Activated CD8-positive, alpha-beta memory T cell treated with anti-CD3 and anti-CD28 coated beads for 1 hour (primary cell): ENCODE results near the gene IREB2.

Source experiments
- DNase-seq, 2 donors: peaks; one replicate each; pipeline ENCODE4 v3.0.0-alpha.2; 2020; ENCODE audit warnings: low read depth in 1 of 2; ENCODE audit errors: extremely low read depth in 1 of 2

Gene IREB2

DNA sequence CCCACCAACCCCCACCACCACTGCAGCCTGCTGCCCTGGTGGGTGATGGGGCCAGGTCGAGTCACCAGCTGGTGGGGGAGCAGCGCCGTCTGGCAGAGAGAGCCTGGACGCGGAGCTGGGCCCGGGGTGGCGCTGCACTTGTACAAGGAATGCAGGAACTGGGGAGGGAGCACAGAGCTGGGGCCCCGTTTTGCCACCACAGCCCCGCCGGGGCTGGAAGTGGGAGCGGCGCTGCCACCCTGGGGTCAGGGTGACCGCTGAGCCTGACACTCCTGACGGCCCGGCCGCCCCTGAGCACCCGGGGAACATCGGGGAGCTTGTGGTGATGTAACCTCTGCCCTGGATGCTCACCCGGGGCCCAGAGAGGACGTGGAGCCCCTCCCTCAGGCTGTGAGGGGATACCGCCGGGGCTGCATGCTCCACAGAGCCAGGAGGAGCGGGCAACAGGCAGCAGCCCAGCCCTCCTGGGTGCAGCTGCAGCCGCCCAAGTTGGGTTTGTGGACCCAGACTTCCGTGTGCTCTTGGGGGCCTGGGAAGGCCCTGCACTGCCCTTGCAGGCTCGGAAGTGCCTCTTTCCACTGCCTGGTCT lies 32.6 kb upstream of the IREB2 start:
- DNase-seq: no peak

DNA sequence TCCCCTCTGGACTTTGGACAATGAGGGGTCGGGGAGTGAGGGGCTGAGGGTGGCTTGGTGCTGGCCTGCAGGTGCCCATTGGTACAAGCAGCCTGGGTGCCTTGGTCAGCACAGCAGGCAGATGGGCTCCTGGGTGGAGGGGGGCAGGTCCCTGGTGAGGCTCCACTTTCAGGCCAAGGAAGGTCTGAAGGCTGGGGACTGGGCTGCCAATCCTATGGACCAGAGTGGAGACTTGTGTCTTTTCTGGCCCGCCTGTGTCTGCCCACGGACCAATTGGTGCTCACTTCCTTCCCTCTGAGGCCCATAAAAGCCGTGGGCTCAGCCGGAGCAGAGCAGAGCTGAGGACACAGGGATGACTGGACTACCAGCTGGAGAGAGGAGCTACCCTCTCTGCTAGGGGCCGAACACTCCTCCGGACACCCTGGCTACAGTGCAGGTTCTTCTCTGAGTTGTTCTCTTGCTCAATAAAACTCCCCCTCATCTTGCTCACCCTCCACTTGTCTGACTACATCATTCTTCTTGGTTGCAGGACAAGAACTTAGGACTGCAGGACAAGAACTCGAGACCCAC lies 31.9 kb upstream of the IREB2 start:
- DNase-seq: no peak

DNA sequence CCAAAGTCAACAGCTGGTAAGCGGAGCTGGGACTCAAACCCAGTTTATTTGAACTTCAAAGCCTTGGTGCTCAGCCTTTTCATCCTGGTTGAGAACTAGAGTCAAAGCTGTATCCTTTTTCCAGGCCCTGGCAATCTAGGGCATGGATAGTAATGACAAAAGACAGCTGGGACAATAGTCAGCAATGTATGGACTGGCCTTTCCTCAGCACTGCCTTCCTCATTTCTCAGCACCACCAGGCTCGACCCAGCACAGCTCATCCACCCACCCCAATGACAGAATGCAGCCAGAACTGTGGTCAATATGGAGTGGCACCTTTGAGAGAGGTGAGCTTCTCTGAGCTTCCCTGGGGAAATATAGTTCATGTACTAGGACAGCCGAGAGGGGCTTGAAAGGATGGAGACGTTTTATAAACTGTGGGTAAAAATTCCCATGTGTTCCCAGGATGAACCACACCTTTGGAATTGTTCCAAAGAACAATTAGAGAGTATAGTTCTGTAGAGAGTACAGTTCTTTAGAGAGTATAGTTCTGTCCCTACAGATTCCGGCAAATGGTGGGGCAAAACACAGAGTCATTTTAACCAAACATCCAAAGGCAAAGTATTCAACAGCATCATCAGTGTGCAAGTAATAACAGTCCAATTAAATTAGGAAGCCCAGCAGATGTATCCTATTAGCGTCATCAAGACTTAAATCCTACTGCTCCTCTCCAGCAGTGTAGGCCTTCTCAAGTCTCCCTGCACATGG lies 30.2 kb upstream of the IREB2 start:
- no peak for DNase-seq

DNA sequence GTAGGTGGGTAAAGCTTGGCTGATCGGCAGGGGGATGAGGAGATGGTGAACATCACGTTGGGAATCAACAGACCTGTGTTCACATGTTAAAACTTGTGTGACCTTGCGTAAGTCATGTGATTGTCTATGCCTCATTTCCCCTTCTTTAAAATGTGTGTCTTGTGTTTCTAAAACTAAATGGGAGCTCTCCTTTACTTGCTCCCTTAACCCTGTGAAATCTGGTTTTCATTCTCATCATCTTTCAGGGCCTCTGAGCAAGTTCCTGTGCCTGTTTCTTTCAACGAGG lies 29.7 kb upstream of the IREB2 start:
- no peak for DNase-seq

DNA sequence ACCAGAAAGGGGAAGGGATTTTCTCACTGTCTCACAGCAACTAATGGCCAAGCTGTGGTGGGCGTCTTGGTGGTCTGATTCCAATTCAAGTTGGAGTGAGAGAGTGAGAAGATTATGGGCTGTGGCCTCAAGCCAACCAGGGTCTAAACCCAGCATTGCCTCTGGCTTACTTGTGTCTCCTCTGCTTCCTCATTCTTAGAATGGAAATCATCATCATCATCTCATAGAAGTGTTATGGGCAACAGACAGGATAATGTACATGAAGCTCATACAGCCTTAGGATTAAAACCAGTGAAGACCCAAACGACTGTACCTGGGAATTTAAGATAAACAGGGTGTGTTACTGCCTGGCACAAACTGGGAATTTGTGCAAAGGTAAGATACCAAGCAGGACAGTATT lies 29.1 kb upstream of the IREB2 start:
- no peak for DNase-seq

DNA sequence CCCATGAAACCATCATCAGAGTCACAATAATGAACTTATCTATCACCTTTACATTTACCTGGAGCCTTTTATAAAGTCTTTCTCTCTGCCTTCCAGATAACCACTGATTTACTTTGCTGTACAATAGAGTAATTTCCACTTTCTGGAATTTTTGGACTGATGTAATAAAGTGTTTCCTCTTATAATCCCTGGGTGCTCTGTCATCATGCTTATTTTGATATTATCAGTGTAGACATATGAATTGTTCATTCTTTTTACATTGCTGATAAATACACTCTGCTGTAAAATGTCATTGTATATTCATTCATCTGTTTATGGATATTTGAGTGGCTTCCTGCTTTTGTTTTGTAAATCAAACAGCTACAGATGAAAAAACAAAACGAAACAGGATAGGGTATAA lies 27.0 kb upstream of the IREB2 start:
- DNase-seq: no peak

DNA sequence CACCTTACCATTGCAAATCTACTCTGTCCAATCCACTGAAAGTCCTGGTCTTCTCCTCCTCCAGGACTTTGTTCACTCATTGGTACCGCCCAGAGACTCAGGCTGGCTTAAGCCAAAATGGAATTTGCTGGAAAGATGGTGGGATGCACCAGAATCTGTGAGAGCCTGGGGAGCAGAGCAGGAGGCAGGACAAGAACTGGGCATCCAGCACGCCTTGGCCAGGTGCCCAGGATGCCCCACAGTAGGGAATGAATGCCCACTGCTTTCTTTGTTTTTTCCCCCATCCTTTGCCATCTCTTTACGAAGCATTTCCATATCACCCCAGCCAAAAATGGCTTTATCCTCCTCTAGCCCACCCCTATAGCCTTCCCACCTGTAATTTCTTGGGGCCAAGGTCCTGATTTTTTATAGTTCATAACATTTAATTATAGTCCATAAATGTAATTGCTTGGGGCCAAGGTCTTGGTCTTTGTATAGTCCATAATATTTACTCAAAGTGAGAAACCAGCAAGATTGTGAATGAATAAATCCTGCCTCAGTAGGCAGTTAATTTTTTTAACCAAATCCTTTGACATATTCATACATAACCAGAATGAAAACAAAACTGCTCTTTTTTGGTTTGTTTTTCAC lies 23.3 kb upstream of the IREB2 start:
- no peak for DNase-seq

DNA sequence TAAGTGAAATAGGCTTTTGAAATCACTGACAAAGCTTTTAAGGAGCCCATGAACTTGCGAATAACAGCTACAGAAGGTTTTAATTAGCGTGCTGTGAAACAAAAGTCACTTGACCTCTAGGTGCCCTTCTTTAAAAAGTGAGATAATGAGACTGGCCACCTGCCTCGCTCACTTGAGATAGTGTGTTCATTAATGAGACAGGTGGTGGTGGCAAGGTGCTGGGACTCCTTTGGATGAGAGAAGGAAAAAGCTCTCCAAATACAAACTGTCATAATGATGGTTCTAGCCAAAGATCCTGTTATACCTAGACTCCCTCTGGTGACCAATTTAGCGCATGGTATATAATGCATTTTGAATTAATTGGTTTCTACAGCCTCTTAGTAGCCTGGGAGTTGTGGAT lies 22.7 kb upstream of the IREB2 start:
- DNase-seq: no peak

DNA sequence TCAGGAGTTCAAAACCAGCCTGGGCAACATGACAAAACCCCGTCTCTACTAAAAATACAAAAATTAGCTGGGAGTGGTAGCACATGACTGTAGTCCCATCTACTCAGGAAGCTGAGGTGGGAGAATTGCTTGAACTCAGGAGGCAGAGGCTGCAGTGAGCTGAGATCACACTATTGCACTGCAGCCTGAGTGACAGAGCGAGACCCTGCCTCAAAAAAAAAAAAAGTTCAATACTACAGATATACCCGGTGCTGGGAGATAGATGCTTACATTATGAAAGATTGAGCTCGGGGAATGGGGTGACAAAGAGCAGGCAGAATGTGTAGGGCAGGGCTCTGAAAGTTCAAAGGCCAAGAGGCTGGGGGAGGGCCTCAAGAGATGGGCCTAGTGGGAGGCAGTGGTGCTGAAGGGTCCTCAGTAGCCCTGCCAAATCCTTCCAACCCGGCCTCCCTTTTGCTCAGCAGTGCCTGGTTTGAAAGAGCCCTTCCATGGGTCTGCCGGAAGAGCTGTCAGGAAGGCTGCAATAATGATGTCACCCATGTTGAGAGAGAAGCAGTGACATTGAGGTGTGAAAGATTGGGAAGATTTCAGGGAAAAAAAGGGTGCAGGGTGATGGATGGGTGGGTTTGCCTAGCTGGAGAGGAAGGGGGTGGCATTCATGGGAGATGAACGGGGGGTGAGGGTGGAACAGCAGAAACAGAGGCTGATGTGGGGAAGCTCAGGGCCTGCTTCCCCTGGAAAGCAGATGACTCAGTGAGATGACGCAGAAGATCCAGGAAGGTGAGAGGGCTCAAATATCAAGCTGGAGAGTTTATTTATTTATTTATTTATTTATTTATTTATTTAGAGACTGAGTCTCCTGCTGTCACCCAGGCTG lies 20.0 kb upstream of the IREB2 start:
- no peak for DNase-seq

DNA sequence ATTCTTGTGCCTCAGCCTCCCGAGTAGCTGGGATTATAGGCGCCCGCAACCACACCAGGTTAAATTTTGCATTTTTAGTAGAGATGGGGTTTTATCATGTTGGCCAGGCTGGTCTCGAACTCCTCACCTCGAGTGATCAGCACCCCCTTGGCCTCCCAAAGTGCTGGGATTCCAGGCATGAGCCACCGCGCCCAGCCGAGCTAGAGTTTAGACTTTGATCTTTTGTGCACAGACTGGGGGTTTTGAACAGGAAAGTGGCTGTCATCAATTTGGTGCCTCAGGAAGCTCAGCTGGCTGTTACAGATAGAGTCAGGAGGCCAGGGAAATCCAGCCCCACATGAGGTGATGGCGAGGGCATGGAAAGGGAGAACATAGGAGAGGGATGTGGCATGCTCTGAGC lies 19.3 kb upstream of the IREB2 start:
- DNase-seq: no peak

DNA sequence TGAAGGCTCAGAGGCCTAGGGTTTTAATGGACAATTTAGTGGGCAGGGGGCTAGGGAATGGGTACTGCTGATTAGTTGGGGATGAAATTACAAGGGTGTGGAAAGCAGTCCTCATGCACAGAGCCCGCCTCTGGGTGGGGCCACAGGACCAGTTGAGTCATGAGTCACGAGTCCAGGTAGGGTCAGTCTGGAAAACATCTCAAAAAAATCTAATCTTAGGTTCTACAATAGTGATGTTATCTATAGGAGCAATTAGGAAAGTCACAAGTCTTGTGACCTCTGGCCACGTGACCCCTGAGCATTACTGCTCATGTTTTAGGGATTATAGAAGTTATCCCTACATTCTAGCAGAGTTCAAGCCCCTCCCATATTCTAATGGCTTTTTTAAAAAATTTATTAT lies 18.6 kb upstream of the IREB2 start:
- no peak for DNase-seq

DNA sequence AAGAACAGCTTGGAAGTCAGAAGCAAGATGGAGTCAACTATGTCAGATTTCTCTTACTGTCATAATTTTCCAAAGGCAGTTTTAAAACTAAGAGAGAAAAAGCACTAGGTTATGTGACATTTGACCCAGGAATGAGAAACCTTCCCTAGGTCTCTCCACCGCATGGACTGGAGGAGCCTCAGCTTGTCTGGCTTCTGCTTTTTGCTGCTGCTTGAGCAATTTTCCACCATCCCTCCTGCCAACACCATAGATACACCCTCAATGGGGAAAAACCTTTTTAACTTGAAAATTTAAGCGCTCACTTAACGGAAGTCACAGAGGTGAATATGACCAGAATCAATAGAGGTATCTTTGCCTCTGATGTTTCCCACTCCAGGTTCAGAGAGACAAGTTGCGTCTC lies 17.8 kb upstream of the IREB2 start:
- no peak for DNase-seq

DNA sequence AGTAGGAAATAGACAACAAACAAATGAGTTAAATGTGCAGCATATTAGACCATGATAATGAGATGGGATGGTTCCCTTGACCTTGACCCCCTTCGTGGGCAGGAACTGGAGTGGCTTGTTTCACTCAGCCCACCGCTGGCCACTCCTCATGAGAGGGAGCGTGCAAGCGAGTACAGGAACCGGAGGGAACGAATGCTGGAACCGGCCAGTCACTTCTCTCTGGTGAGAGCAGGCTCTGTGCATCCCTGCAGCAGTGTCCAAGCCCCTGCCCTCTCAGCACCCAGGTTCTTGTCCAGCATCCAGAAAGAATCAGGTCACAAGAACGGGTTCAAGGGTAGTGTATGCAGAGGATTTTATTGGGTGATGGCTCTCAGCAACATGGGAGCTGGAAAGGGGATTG lies 17.2 kb upstream of the IREB2 start:
- no peak for DNase-seq

DNA sequence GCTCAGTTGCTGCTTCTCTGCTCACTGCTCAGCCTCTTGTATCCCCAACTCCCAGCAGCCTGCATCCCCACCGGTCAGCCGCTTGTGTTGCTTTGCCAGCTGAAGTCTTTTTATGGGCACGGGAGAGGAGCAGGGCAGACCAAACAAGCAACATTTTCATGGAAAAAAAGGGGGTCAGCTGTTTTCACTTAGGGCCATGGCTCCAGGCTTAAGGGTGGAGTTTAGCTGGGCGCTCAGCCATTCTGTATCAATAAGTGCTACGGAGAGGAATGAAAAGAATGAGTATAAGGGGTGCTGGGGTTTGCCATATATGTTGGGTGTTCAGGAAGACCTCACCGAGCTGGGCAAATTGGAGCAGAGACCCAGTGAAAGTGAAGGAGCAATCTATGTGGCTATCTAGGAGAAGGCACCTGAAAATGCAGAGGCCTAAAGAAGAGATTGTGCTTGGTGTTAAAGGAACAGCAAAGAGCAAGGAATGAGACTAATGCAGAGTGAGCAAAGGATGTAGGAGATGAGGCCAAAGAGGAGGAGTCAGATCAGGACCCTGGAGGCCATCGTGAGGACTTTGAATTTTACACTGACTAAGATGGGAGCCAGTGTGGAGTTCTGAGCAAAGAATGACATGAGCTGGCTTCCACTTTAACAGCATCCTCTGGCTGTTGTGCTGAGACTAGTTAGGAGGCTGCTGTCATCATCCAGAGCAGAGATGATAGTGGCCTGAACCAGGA lies 16.6 kb upstream of the IREB2 start:
- DNase-seq: no peak

DNA sequence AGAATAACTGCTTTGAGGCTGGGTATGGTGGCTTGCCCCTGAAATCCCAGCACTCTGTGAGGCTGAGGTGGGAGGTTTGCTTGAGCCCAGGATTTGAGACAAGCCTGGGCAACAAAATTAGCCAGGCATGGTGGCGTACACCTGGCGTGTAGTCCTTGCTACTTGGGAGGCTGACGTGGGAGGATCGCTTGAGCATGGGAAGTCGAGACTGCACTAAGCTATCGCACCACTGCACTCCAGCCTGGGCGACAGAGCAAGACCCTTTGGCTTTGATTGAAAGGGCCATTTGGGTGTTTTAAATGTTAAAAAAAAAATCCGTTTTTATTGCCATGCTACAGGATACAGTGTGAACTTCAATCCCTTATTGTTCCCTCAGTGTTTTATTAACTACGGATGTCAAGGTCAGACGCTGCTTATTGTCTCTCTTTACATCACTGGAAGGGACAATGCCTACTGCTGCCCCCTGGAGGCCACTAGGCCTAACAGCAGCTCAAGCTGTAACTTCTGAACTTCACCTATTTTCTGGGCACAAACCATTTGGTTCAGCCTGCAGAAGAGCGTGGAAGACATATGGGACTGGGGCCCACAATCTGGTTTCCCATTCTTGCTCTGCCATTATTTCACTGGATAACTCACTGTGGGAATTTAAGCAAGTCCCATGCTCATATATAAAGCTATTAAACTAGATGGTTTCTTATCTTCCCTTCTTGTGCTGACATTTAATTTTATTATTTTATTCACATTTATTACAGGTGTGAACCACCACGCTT lies 15.3 kb upstream of the IREB2 start:
- DNase-seq: peak; percentile 11 to 48

DNA sequence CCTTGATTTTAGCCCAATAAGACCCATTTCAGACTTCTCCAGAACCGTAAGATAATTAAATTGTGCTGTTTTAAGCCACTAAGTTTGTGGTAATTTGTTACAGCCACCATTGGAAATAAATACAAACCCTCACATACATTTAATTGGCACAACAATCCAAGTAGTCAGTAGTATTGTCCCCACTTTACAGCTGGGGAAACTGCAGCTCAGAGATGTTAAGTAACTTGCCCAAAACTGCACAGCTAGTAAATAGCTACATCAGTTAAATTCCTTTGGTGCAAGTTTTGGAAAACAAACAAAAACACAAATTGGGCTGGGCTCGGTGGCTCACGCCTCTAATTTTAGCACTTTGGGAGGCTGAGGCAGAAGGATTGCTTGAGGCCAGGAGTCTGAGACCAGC lies 13.3 kb upstream of the IREB2 start:
- no peak for DNase-seq

DNA sequence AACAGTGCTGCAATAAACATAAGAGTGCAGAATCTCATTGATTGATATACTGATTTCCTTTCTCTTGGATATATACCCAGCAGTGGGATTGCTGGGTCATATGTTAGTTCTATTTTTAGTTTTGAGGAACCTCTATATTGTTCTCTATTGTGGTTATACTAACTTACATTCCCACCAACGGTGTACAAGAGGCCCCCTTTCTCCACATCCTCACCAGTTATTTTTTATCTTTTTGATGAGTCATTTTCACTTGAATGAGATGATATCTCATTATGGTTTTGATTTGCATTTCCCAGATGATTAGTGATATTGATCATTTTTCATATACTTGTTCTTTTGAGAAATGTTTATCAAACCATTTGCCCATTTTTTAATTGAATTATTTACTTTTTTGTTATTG lies 12.4 kb upstream of the IREB2 start:
- DNase-seq: no peak

DNA sequence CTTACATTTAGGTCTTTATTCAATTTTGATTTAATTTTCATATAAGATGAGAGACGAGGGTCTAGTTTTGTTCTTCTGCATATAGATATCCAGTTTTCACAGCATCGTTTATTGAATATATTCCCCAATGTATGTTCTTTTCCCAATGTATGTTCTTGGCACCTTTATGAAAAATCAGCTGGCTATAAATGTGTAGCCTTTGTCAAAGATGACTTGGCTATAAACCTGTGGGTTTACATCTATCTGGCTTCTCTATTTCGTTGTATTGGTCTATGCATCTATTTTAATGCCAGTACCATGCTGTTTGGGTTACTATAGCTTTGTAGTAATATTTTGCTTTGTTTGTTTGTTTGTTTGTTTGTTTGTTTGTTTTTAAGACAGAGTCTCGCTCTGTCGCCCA lies 11.7 kb upstream of the IREB2 start:
- DNase-seq: no peak

DNA sequence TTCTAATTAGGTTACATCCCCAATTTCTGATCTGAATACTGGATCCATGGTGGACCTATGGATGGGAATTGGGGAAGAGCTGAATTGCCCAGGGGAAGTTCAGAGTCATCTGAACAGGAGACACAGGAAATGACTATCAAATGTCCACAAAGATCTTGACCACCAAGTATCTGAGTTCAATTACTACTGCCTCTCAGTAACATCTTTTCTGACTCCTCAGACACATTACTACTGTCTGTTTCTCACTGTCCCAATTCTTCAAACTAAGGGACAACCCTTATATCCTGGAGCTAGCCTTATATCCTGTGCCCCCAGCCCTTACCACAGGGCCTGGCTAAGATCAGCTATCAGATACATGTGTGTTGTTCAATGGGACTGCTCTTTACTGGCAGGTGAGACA lies 10.1 kb upstream of the IREB2 start:
- DNase-seq: no peak

DNA sequence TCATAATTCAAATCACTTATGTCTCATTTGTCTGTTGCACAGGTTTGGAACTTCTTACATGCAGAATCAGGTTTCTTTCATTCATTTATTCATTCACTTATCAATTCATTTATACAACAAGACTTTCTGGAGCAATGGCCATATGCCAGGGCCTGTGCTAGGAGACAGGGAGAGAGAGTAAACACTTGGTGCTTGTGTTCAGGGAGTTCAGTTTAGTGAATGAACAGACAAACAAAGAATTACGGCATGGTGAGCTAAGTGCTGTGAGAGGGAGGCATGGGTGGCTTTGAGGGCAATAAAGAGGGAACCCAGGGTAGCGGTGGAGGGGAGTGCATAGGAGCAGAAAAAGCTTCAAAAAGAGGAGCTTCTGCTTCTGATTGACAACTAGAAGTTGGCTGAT lies 8.5 kb upstream of the IREB2 start:
- no peak for DNase-seq
